IMR-90 (cell line): ENCODE measurements around the gene NOTCH2. TPM values are rescaled to one million over a fixed set of nuclear protein-coding genes. Genes with fewer than 3 reads are reported as not detected.
"Not testable (repeated sequence)": the region's sequence is repeated elsewhere in the genome, so short reads cannot be mapped to it uniquely, and the experiment has no call there.

Experiments
- ATAC-seq: fragments of 200-7000 bp; cut with Tn5 transposase; 2 replicates; pipeline ENCODE4 v1.9.1; 2020; ENCODE audit warnings: low read depth, mild to moderate bottlenecking, moderate library complexity
- BruUV-seq: library from RNA; stranded (reverse); fragments of 400-500 nt; replicated peaks from 2 replicates; lab custom pipeline; 2021; lab: Mats Ljungman, UMichigan
- CTCF ChIA-PET: fragments of 300-600 bp; formaldehyde crosslinking; extraction: SDS; loops from one replicate; lab custom pipeline; 2021; ENCODE audit warnings: antibody characterized with exemption; lab: Yijun Ruan, JAX
- POLR2A ChIA-PET: fragments of 300-600 bp; sonication (Branson Sonifier 250); formaldehyde crosslinking; loops from one replicate; lab custom pipeline; 2022; ENCODE audit warnings: antibody characterized with exemption; ENCODE audit not compliant: unreplicated experiment; lab: Charles Lee
- DNase-seq: peaks from one replicate; pipeline ENCODE4 v3.0.0; 2013
- H2AFZ ChIP-seq: replicated peaks from 2 replicates; pipeline ENCODE3; 2013; ENCODE audit warnings: low read length, mild to moderate bottlenecking; ENCODE audit not compliant: poor library complexity
- H2AK5ac ChIP-seq: 2 replicates; pipeline ENCODE4 v1.6.1; 2013; ENCODE audit warnings: low read depth, low read length, inconsistent platforms
- H2AK9ac ChIP-seq: replicated peaks from 2 replicates; pipeline ENCODE3; 2013; ENCODE audit warnings: mild to moderate bottlenecking, low read depth, low read length, moderate library complexity; ENCODE audit not compliant: poor library complexity
- H2BK120ac ChIP-seq: 2 replicates; pipeline ENCODE4 v1.6.1; 2013; ENCODE audit warnings: low read depth, low read length, inconsistent platforms
- H2BK15ac ChIP-seq: 3 replicates; pipeline ENCODE4 v1.6.1; 2013; ENCODE audit warnings: low read depth, low read length, inconsistent platforms
- H2BK20ac ChIP-seq: 2 replicates; pipeline ENCODE4 v1.6.1; 2013; ENCODE audit warnings: low read depth, mild to moderate bottlenecking, inconsistent platforms, low read length, moderate library complexity
- H2BK5ac ChIP-seq: 2 replicates; pipeline ENCODE4 v1.6.1; 2013; ENCODE audit warnings: mild to moderate bottlenecking, low read depth, low read length, inconsistent platforms; ENCODE audit not compliant: poor library complexity, severe bottlenecking
- H3K14ac ChIP-seq: replicated peaks from 2 replicates; pipeline ENCODE4 v1.6.1; 2013; ENCODE audit warnings: low read depth, low read length, inconsistent platforms
- H3K18ac ChIP-seq: 2 replicates; pipeline ENCODE4 v1.6.1; 2013; ENCODE audit warnings: low read depth, low read length, control low read depth
- H3K23ac ChIP-seq: 2 replicates; pipeline ENCODE4 v1.6.1; 2013; ENCODE audit warnings: low read depth, low read length, inconsistent platforms
- H3K27ac ChIP-seq: 2 replicates; pipeline ENCODE4 v1.5.1; 2013; ENCODE audit warnings: mild to moderate bottlenecking, control low read depth, low read length; ENCODE audit not compliant: insufficient read depth
- H3K27me3 ChIP-seq: 2 replicates; pipeline ENCODE4 v1.6.1; 2013; ENCODE audit warnings: low read length; ENCODE audit not compliant: control insufficient read depth, insufficient read depth
- H3K36me3 ChIP-seq: 2 replicates; pipeline ENCODE4 v1.6.1; 2013; ENCODE audit warnings: low read length, mixed read lengths; ENCODE audit not compliant: control insufficient read depth, insufficient read depth
- H3K4ac ChIP-seq: 2 replicates; pipeline ENCODE4 v1.6.1; 2013; ENCODE audit warnings: low read depth, low read length, inconsistent platforms
- H3K4me1 ChIP-seq: 2 replicates; pipeline ENCODE4 v1.6.1; 2013; ENCODE audit warnings: low read length, mixed read lengths; ENCODE audit not compliant: control insufficient read depth, insufficient read depth
- H3K4me2 ChIP-seq: 2 replicates; pipeline ENCODE4 v1.6.1; 2013; ENCODE audit warnings: low read depth, mild to moderate bottlenecking, control low read depth, low read length, moderate library complexity
- H3K4me3 ChIP-seq: 2 replicates; pipeline ENCODE4 v1.5.1; 2013; ENCODE audit warnings: low read depth, mild to moderate bottlenecking, control low read depth, low read length, moderate library complexity; ENCODE audit not compliant: insufficient read depth
- H3K56ac ChIP-seq: 2 replicates; pipeline ENCODE4 v1.6.1; 2013; ENCODE audit warnings: low read length, inconsistent platforms; ENCODE audit not compliant: insufficient read depth; ENCODE audit errors: extremely low read depth
- H3K79me1 ChIP-seq, 2 experiments: 2 replicates each; pipeline ENCODE4 v1.6.1; 2013; ENCODE audit warnings: low read length in 2 of 2, inconsistent platforms in 1 of 2, low read depth in 1 of 2
- H3K9ac ChIP-seq: 2 replicates; pipeline ENCODE4 v1.6.1; 2013; ENCODE audit warnings: low read depth, low read length, control low read depth
- H3K9me1 ChIP-seq: 2 replicates; pipeline ENCODE4 v1.6.1; 2013; ENCODE audit warnings: low read length, inconsistent platforms; ENCODE audit not compliant: insufficient read depth
- H3K9me3 ChIP-seq: 2 replicates; pipeline ENCODE4 v1.6.1; 2013; ENCODE audit warnings: low read length; ENCODE audit not compliant: control insufficient read depth, insufficient read depth
- H4K20me1 ChIP-seq: 2 replicates; pipeline ENCODE4 v1.6.1; 2013; ENCODE audit warnings: low read length, inconsistent platforms; ENCODE audit not compliant: insufficient read depth
- H4K5ac ChIP-seq: 2 replicates; pipeline ENCODE4 v1.6.1; 2013; ENCODE audit warnings: mild to moderate bottlenecking, low read depth, low read length, control low read depth
- H4K8ac ChIP-seq, 2 experiments: 2 replicates each; pipeline ENCODE4 v1.6.1; 2013; ENCODE audit warnings: low read depth in 2 of 2, low read length in 2 of 2, control low read depth in 1 of 2, inconsistent platforms in 1 of 2
- H4K91ac ChIP-seq: 2 replicates; pipeline ENCODE4 v1.6.1; 2013; ENCODE audit warnings: low read depth, low read length, inconsistent platforms; ENCODE audit not compliant: insufficient read depth
- WGBS, 2 experiments: methylation state at CpG; one replicate each; pipeline versions ENCODE4 v1.1.5 to v1.1.7; 2013; ENCODE audit warnings: missing lambda C conversion rate in 2 of 2; ENCODE audit not compliant: insufficient read length in 1 of 2; ENCODE audit errors: extremely low coverage in 2 of 2; 5-methylcytosine and 5-hydroxymethylcytosine counted together
- dilution Hi-C: fragments of 300-500 bp; cut with HindIII; formaldehyde crosslinking; loops from one replicate; pipeline ENCODE4 v1.14.3; 2018; ENCODE audit warnings: low sequenced_read_pairs; ENCODE audit not compliant: unreplicated experiment
- in situ Hi-C: fragments of 300-500 bp; cut with MboI; formaldehyde crosslinking; loops from 3 replicates; pipeline ENCODE4 v1.14.3; 2019; ENCODE audit warnings: low sequenced_read_pairs, inconsistent platforms, mixed read lengths
- intact Hi-C: fragments of 100-400 bp; cut with micrococcal nuclease; formaldehyde crosslinking; loops from 2 replicates; pipeline ENCODE4 v1.10.0; 2022
- polyA plus RNA-seq, 3 experiments: library from polyadenylated mRNA; depleted of rRNA; stranded (reverse); fragments of >200 nt; gene quantifications; 2 replicates each; pipeline ENCODE4 v1.2.3, GENCODE V29; 2012; ENCODE audit warnings: low replicate concordance in 1 of 3
- total RNA-seq: library from RNA; depleted of rRNA; stranded (reverse); fragments of >200 nt; gene quantifications from 2 replicates; pipeline ENCODE4 v1.2.3, GENCODE V29; 2012

The NOTCH2 gene
- total and polyA plus RNA-seq, 2 of the 4 experiments (the other 2 are of a cell fraction), result 40.4 to 131 TPM

- CTCF ChIA-PET, H3K4me3 ChIP-seq, dilution Hi-C loops, H3K79me1 ChIP-seq, H2BK120ac ChIP-seq, H4K91ac ChIP-seq, H3K18ac ChIP-seq, H4K8ac ChIP-seq, DNase-seq, H3K23ac ChIP-seq, ATAC-seq, H3K9me3 ChIP-seq, H2BK15ac ChIP-seq, H3K56ac ChIP-seq, H3K4me2 ChIP-seq, H3K9me1 ChIP-seq, H2AK5ac ChIP-seq, BruUV-seq, H2BK20ac ChIP-seq, in situ Hi-C loops, H3K14ac ChIP-seq, H2AFZ ChIP-seq, H3K36me3 ChIP-seq, intact Hi-C loops, H3K4ac ChIP-seq, H3K27me3 ChIP-seq, H4K20me1 ChIP-seq, H3K27ac ChIP-seq, H3K9ac ChIP-seq, H4K5ac ChIP-seq, H2AK9ac ChIP-seq, H2BK5ac ChIP-seq, H3K4me1 ChIP-seq, POLR2A ChIA-PET: not testable (repeated sequence)
- no CpG with 5 or more reads among the region's 4 CpGs for whole genome bisulfite sequencing, 2 experiments
Measured at GRCh38 chr1:120041771-120042170, 27.7 kb downstream of the NOTCH2 start.

- CTCF ChIA-PET, H3K4me3 ChIP-seq, H3K36me3 ChIP-seq, H3K27me3 ChIP-seq, POLR2A ChIA-PET, H2BK120ac ChIP-seq, H3K56ac ChIP-seq, H2BK5ac ChIP-seq, H3K4me1 ChIP-seq, H3K9me1 ChIP-seq, H3K14ac ChIP-seq, H3K9ac ChIP-seq, H2AK9ac ChIP-seq, H4K5ac ChIP-seq, H3K4ac ChIP-seq, H2BK15ac ChIP-seq, dilution Hi-C loops, H3K23ac ChIP-seq, BruUV-seq, H4K91ac ChIP-seq, H3K79me1 ChIP-seq, DNase-seq, ATAC-seq, H3K9me3 ChIP-seq, H2AFZ ChIP-seq, H4K20me1 ChIP-seq, H3K27ac ChIP-seq, H4K8ac ChIP-seq, H2BK20ac ChIP-seq, in situ Hi-C loops, H3K4me2 ChIP-seq, H3K18ac ChIP-seq, H2AK5ac ChIP-seq, intact Hi-C loops: not testable (repeated sequence)
- WGBS, 2 experiments, result no CpG with 5 or more reads among the region's 3 CpGs
Measured at GRCh38 chr1:120032253-120032652, 37.2 kb downstream of the NOTCH2 start.
